Measurements from ENCODE around the gene ENPP3. TPM values are rescaled to one million over a fixed set of nuclear protein-coding genes. Genes with fewer than 3 reads are reported as not detected.

Gene ENPP3
- total and polyA plus RNA-seq, 7 experiments from 2014 or later: 0.15 to 7.1 (median 0.39) TPM

DNA sequence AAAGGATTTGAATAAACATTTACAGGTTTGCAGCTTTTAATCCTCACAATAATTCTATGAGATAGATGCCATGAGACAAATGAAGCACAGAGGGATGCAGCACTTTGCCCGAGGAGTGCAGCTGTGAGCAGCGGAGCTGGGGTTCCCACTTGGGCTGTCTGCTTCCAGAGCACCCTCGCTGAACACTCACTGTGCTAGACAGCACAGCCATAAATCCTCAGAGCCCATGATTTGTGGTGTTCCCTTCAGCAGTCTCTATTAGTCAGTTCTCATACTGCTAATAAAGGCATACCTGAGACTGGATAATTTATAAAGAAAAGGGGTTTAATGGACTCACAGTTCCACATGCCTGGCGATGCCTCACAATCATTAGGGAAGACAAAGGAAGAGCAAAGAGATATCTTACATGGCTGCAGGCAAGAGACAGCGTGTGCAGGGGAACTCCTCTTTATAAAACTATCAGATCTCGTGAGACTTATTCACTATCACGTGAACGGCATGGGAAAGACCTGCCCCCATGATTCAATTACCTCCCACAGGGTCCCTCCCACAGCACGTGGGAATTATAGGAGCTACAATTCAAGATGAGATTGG, 99.0 kb downstream of the ENPP3 start:
- no peaks in the 10 kb centered on the region for H3K9me3 ChIP-seq (ENCODE audit: control insufficient read depth in 2 of 3, low read length in 3 of 3)
- Mint-ChIP-seq H3K27ac (no peak overlapping the region), H3K4me3 (no peak overlapping the region), H3K36me3 (peaks cover 0 to 6% (median 0%) of the 10 kb centered on the region in 5 donors), H3K4me1 (no peaks in the 10 kb centered on the region), H3K27me3 (peaks cover 0 to 2% (median 0%) of the 10 kb centered on the region in 5 donors), H3K9me3 (peaks cover 0 to 1% (median 0%) of the 10 kb centered on the region in 11 donors)
- intact Hi-C loops (cut with micrococcal nuclease): no loop called here
- CTCF ChIA-PET: no interaction called here
- no peak overlapping the region for H3K4me3 ChIP-seq (ENCODE audit: low read length)
- H3K27me3 ChIP-seq (ENCODE audit: control insufficient read depth in 2 of 2, insufficient read depth in 2 of 2, low read length in 2 of 2): no peaks in the 10 kb centered on the region
- no peak overlapping the region for H3K27ac ChIP-seq (ENCODE audit: low read depth, low read length)
- H3K4me1 ChIP-seq (ENCODE audit: control insufficient read depth in 2 of 2, insufficient read depth in 2 of 2, low read length in 2 of 2): no peaks in the 10 kb centered on the region
- H3K36me3 ChIP-seq (ENCODE audit: control insufficient read depth in 2 of 3, insufficient read depth in 3 of 3, low read length in 3 of 3): no peaks in the 10 kb centered on the region
- POLR2A ChIA-PET: no interaction called here
- ATAC-seq (no peak), DNase-seq (no peak)

GRCh38 chr6:131736811-131737210, 99.7 kb downstream of the ENPP3 start:
- DNase-seq (no peak), ATAC-seq (no peak)
- ChIA-PET CTCF (no interaction called here), POLR2A (no interaction called here)
- intact Hi-C loops (cut with micrococcal nuclease): no loop called here
- H3K4me1 Mint-ChIP-seq: no peaks in the 10 kb centered on the region
- Histone ChIP-seq H3K4me1 (ENCODE audit: control insufficient read depth in 2 of 2, insufficient read depth in 2 of 2, low read length in 2 of 2) (no peaks in the 10 kb centered on the region), H3K4me3 (ENCODE audit: low read length) (no peak overlapping the region), H3K27ac (ENCODE audit: low read depth, low read length) (no peak overlapping the region), H3K9me3 (ENCODE audit: control insufficient read depth in 2 of 3, low read length in 3 of 3) (no peaks in the 10 kb centered on the region), H3K27me3 (ENCODE audit: control insufficient read depth in 2 of 2, insufficient read depth in 2 of 2, low read length in 2 of 2) (no peaks in the 10 kb centered on the region), H3K36me3 (ENCODE audit: control insufficient read depth in 2 of 3, insufficient read depth in 3 of 3, low read length in 3 of 3) (no peaks in the 10 kb centered on the region)
- H3K4me3 Mint-ChIP-seq: no peak overlapping the region
- no peak overlapping the region for H3K27ac Mint-ChIP-seq
- H3K27me3 Mint-ChIP-seq: peaks cover 0 to 5% (median 0%) of the 10 kb centered on the region in 5 donors
- peaks cover 0 to 1% (median 0%) of the 10 kb centered on the region in 11 donors for H3K9me3 Mint-ChIP-seq
- peaks cover 0 to 6% (median 0%) of the 10 kb centered on the region in 5 donors for H3K36me3 Mint-ChIP-seq

- H3K4me3 Mint-ChIP-seq: no peak overlapping the region
- ChIA-PET POLR2A (no interaction called here), CTCF (no interaction called here)
- Histone ChIP-seq H3K36me3 (ENCODE audit: control insufficient read depth in 2 of 3, insufficient read depth in 3 of 3, low read length in 3 of 3) (no peaks in the 10 kb centered on the region), H3K27me3 (ENCODE audit: control insufficient read depth in 2 of 2, insufficient read depth in 2 of 2, low read length in 2 of 2) (no peaks in the 10 kb centered on the region), H3K27ac (ENCODE audit: low read depth, low read length) (no peak overlapping the region), H3K4me1 (ENCODE audit: control insufficient read depth in 2 of 2, insufficient read depth in 2 of 2, low read length in 2 of 2) (no peaks in the 10 kb centered on the region), H3K9me3 (ENCODE audit: control insufficient read depth in 2 of 3, low read length in 3 of 3) (no peaks in the 10 kb centered on the region), H3K4me3 (ENCODE audit: low read length) (no peak overlapping the region)
- H3K27ac Mint-ChIP-seq: no peak overlapping the region
- H3K36me3 Mint-ChIP-seq: no peaks in the 10 kb centered on the region
- no peaks in the 10 kb centered on the region for H3K4me1 Mint-ChIP-seq
- no peak for DNase-seq
- intact Hi-C loops (cut with micrococcal nuclease): no loop called here
- H3K9me3 Mint-ChIP-seq: peaks cover 0 to 1% (median 0%) of the 10 kb centered on the region in 11 donors
- no peak for ATAC-seq
- H3K27me3 Mint-ChIP-seq: peaks cover 0 to 6% (median 5%) of the 10 kb centered on the region in 5 donors
Measured at GRCh38 chr6:131739136-131739535, 102.0 kb downstream of the ENPP3 start.

DNA sequence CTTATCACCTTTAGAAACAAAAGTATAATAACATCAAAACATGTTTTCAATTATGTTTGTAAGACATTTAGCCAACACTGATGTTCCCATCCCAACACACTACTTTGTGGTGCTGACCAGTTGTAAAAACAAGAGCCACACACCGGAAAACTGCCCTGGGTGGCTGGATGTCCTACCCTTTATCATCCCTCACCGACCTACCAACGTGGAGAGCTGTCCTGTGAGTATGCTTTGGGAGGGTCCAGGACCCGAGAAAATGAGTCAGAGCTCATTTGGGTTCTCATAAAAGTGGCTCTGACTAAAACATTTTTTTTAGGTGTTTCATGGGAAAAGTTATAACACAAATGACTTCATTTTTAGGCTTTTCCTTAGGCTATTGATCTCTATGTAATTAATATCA, 103.1 kb downstream of the ENPP3 start:
- H3K36me3 Mint-ChIP-seq: no peaks in the 10 kb centered on the region
- Histone ChIP-seq H3K4me1 (ENCODE audit: control insufficient read depth in 2 of 2, insufficient read depth in 2 of 2, low read length in 2 of 2) (no peaks in the 10 kb centered on the region), H3K27ac (ENCODE audit: low read depth, low read length) (no peak overlapping the region), H3K9me3 (ENCODE audit: control insufficient read depth in 2 of 3, low read length in 3 of 3) (no peaks in the 10 kb centered on the region), H3K4me3 (ENCODE audit: low read length) (no peak overlapping the region), H3K36me3 (ENCODE audit: control insufficient read depth in 2 of 3, insufficient read depth in 3 of 3, low read length in 3 of 3) (no peaks in the 10 kb centered on the region), H3K27me3 (ENCODE audit: control insufficient read depth in 2 of 2, insufficient read depth in 2 of 2, low read length in 2 of 2) (no peaks in the 10 kb centered on the region)
- H3K4me1 Mint-ChIP-seq: no peaks in the 10 kb centered on the region
- H3K9me3 Mint-ChIP-seq: peaks cover 0 to 1% (median 0%) of the 10 kb centered on the region in 11 donors
- H3K27me3 Mint-ChIP-seq: peaks cover 0 to 11% (median 5%) of the 10 kb centered on the region in 5 donors
- H3K27ac Mint-ChIP-seq: no peak overlapping the region
- intact Hi-C loops (cut with micrococcal nuclease): no loop called here
- DNase-seq (no peak), ATAC-seq (no peak)
- POLR2A ChIA-PET: no interaction called here
- H3K4me3 Mint-ChIP-seq: no peak overlapping the region
- CTCF ChIA-PET: no interaction called here

- peaks cover 0 to 10% (median 5%) of the 10 kb centered on the region in 5 donors for H3K27me3 Mint-ChIP-seq
- CTCF ChIA-PET: no interaction called here
- no peaks in the 10 kb centered on the region for H3K36me3 Mint-ChIP-seq
- Histone ChIP-seq H3K4me3 (ENCODE audit: low read length) (no peak overlapping the region), H3K36me3 (ENCODE audit: control insufficient read depth in 2 of 3, insufficient read depth in 3 of 3, low read length in 3 of 3) (no peaks in the 10 kb centered on the region), H3K27ac (ENCODE audit: low read depth, low read length) (no peak overlapping the region), H3K4me1 (ENCODE audit: control insufficient read depth in 2 of 2, insufficient read depth in 2 of 2, low read length in 2 of 2) (no peaks in the 10 kb centered on the region), H3K27me3 (ENCODE audit: control insufficient read depth in 2 of 2, insufficient read depth in 2 of 2, low read length in 2 of 2) (no peaks in the 10 kb centered on the region), H3K9me3 (ENCODE audit: control insufficient read depth in 2 of 3, low read length in 3 of 3) (no peaks in the 10 kb centered on the region)
- H3K27ac Mint-ChIP-seq: no peak overlapping the region
- H3K9me3 Mint-ChIP-seq: peaks cover 0 to 2% (median 0%) of the 10 kb centered on the region in 11 donors
- no peak overlapping the region for H3K4me3 Mint-ChIP-seq
- DNase-seq (no peak), ATAC-seq (no peak)
- H3K4me1 Mint-ChIP-seq: no peaks in the 10 kb centered on the region
- POLR2A ChIA-PET: no interaction called here
- intact Hi-C loops (cut with micrococcal nuclease): no loop called here
Measured at GRCh38 chr6:131741688-131742393, 104.7 kb downstream of the ENPP3 start.

DNA sequence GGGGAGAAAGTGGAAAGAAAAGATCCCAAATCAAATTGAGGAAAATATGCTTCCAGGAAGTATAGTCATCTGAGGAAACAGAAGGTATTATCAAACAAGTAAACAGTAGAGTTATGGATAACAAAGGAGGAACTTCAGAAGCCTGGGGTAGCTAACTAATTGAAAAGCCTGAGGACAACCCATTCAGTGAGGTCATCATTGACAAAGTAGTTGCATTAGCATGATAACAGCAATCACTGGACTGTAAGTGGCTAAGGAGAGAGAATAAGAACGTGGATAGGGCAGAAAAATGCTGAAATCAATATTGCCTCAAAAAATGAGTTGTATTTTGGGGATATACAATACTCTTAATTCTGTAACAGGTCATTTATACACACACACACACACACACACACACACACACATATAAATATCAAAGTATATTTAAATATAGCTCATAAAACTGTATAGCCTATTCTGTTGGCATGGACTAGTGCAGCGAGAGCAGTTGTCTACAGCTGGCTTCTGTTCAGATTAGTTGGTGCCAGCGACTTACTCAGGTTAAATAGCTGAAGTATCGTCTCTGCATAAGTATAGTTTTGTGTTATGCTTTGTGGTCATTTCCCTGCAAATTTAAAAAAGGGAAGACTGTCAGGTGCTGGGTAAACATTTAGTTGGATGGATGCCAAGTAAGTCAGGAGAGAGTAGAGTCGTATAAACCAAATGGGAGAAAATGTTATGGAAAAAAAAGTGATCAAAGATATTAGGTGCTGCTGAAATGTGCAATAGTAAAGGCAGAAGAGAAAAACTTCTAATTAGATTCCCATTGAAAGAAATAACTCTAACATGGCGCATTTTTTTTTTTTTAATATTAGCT, 107.6 kb downstream of the ENPP3 start:
- CTCF ChIA-PET: no interaction called here
- peaks cover 0 to 1% (median 0%) of the 10 kb centered on the region in 11 donors for H3K9me3 Mint-ChIP-seq
- intact Hi-C loops (cut with micrococcal nuclease): no loop called here

More for the DNA sequence above, 107.6 kb downstream of the ENPP3 start:
- no peak for DNase-seq
- ATAC-seq: no peak
- Histone ChIP-seq H3K36me3 (ENCODE audit: control insufficient read depth in 2 of 3, insufficient read depth in 3 of 3, low read length in 3 of 3) (no peaks in the 10 kb centered on the region), H3K27ac (ENCODE audit: low read depth, low read length) (no peak overlapping the region), H3K9me3 (ENCODE audit: control insufficient read depth in 2 of 3, low read length in 3 of 3) (no peaks in the 10 kb centered on the region), H3K27me3 (ENCODE audit: control insufficient read depth in 2 of 2, insufficient read depth in 2 of 2, low read length in 2 of 2) (no peaks in the 10 kb centered on the region), H3K4me3 (ENCODE audit: low read length) (no peak overlapping the region), H3K4me1 (ENCODE audit: control insufficient read depth in 2 of 2, insufficient read depth in 2 of 2, low read length in 2 of 2) (no peaks in the 10 kb centered on the region)
- Mint-ChIP-seq H3K27me3 (peaks cover 0 to 12% (median 5%) of the 10 kb centered on the region in 5 donors), H3K36me3 (no peaks in the 10 kb centered on the region), H3K4me3 (no peak overlapping the region), H3K4me1 (no peaks in the 10 kb centered on the region), H3K27ac (no peak overlapping the region)
- POLR2A ChIA-PET: interaction anchor here (0.7 kb wide), 1 partner anchor 864 kb away, joined by 3 read pairs; no protein-coding TSS in a partner anchor
